GM23338 (cell line): Measurements from ENCODE around the gene RNF4. TPM values are rescaled to one million over a fixed set of nuclear protein-coding genes. Genes with fewer than 3 reads are reported as not detected.
"Not testable (repeated sequence)": the region's sequence is repeated elsewhere in the genome, so short reads cannot be mapped to it uniquely, and the experiment has no call there.

ENCODE experiments used
- ATAC-seq: fragments of 200-7000 bp; cut with Tn5 transposase; 3 replicates; pipeline ENCODE4 v1.9.1; 2020
- DNase-seq: peaks from one replicate; pipeline ENCODE4 v3.0.0-alpha.2; 2015; ENCODE audit warnings: low spot score
- H2AFZ ChIP-seq: fragments of 200-600 bp; sonication (generic); 2 replicates; pipeline ENCODE4 v1.8.0; 2016; ENCODE audit warnings: antibody characterized with exemption, mild to moderate bottlenecking, moderate library complexity
- H3F3A ChIP-seq: fragments of 200-600 bp; sonication (generic); replicated peaks from 2 replicates; pipeline ENCODE4 v1.8.0; 2017; ENCODE audit warnings: antibody characterized with exemption, mixed run types, low read depth
- H3K27ac ChIP-seq: fragments of 200-600 bp; sonication (generic); 2 replicates; pipeline ENCODE4 v1.6.1; 2016; ENCODE audit warnings: low read depth
- H3K27me3 ChIP-seq: fragments of 200-600 bp; sonication (generic); 2 replicates; pipeline ENCODE4 v1.8.0; 2016; ENCODE audit warnings: mild to moderate bottlenecking, mixed run types, moderate library complexity; ENCODE audit not compliant: insufficient read depth
- H3K36me3 ChIP-seq: fragments of 200-600 bp; sonication (generic); 2 replicates; pipeline ENCODE4 v1.8.0; 2016; ENCODE audit warnings: mild to moderate bottlenecking; ENCODE audit not compliant: insufficient read depth
- H3K4me1 ChIP-seq: fragments of 200-600 bp; sonication (generic); 2 replicates; pipeline ENCODE4 v1.8.0; 2016; ENCODE audit warnings: mild to moderate bottlenecking, moderate library complexity; ENCODE audit not compliant: insufficient read depth
- H3K4me2 ChIP-seq: fragments of 200-600 bp; sonication (generic); 2 replicates; pipeline ENCODE4 v1.7.1; 2017; ENCODE audit warnings: mixed run types
- H3K4me3 ChIP-seq: fragments of 200-600 bp; sonication (generic); 2 replicates; pipeline ENCODE4 v1.6.1; 2016; ENCODE audit warnings: mixed run types
- H3K79me2 ChIP-seq: fragments of 200-600 bp; sonication (generic); replicated peaks from 2 replicates; pipeline ENCODE4 v1.8.0; 2017; ENCODE audit warnings: mild to moderate bottlenecking; ENCODE audit not compliant: insufficient read depth
- H3K9me2 ChIP-seq: fragments of 200-600 bp; sonication (generic); 2 replicates; pipeline ENCODE4 v1.8.0; 2017; ENCODE audit not compliant: insufficient read depth
- H4K20me1 ChIP-seq: fragments of 200-600 bp; sonication (generic); replicated peaks from 2 replicates; pipeline ENCODE4 v1.8.0; 2017; ENCODE audit warnings: mild to moderate bottlenecking; ENCODE audit not compliant: insufficient read depth
- H3K27ac Mint-ChIP-seq: 2 replicates; pipeline ENCODE4 v1.8.0; 2020; ENCODE audit warnings: inconsistent platforms, mild to moderate bottlenecking, moderate library complexity, mixed read lengths
- H3K27me3 Mint-ChIP-seq: 3 replicates; pipeline ENCODE4 v1.8.0; 2022; ENCODE audit warnings: low read depth, mild to moderate bottlenecking, moderate library complexity, mixed read lengths, inconsistent platforms; ENCODE audit not compliant: insufficient read depth, poor library complexity
- H3K36me3 Mint-ChIP-seq: 3 replicates; pipeline ENCODE4 v1.8.0; 2021; ENCODE audit warnings: low read depth, mild to moderate bottlenecking, inconsistent platforms, moderate library complexity, mixed read lengths
- H3K4me1 Mint-ChIP-seq: 3 replicates; pipeline ENCODE4 v1.8.0; 2020; ENCODE audit warnings: mild to moderate bottlenecking, inconsistent platforms, mixed read lengths
- H3K4me3 Mint-ChIP-seq: 3 replicates; pipeline ENCODE4 v1.8.0; 2021; ENCODE audit warnings: moderate library complexity, mild to moderate bottlenecking, inconsistent platforms, mixed read lengths
- H3K9me3 Mint-ChIP-seq: 3 replicates; pipeline ENCODE4 v1.8.0; 2020; ENCODE audit warnings: moderate library complexity, mild to moderate bottlenecking, inconsistent platforms, mixed read lengths
- CREB1 ChIP-seq: fragments of 250-450 bp; sonication (Bioruptor Pico); IDR thresholded peaks from 2 replicates; pipeline ENCODE4 v1.5.0; 2020; ENCODE audit warnings: low read depth, mild to moderate bottlenecking, moderate library complexity
- EZH2 ChIP-seq: fragments of 200-600 bp; sonication (generic); IDR thresholded peaks from one replicate; pipeline ENCODE4 v1.8.0; 2017; ENCODE audit warnings: antibody characterized with exemption, mild to moderate bottlenecking, low read depth; ENCODE audit not compliant: unreplicated experiment
- NANOG ChIP-seq: IDR thresholded peaks from 2 replicates; pipeline ENCODE4 v1.6.1; 2016; ENCODE audit warnings: antibody characterized with exemption, borderline replicate concordance
- ZNF114 ChIP-seq: fragments of 250-450 bp; sonication (Bioruptor Pico); IDR thresholded peaks from 2 replicates; pipeline ENCODE4 v1.5.0; 2020; ENCODE audit warnings: mild to moderate bottlenecking, moderate library complexity
- polyA plus RNA-seq: library from polyadenylated mRNA; unstranded; fragments of >200 nt; fragmentation: Nextera tagmentation; extraction: Ambion mirVana; gene quantifications from 2 replicates; pipeline ENCODE4 v1.2.1, GENCODE V29; 2016
- total RNA-seq: library from RNA; depleted of rRNA; stranded (reverse); fragments of >200 nt; shearing (Covaris generic); gene quantifications from 2 replicates; pipeline ENCODE4 v1.2.3, GENCODE V29; 2014
- TF ChIP-seq, protein P1 (sequence below): fragments of 250-450 bp; sonication (Bioruptor Pico); IDR thresholded peaks from 2 replicates; pipeline ENCODE4 v1.5.0; 2020; ENCODE audit warnings: mild to moderate bottlenecking, moderate library complexity
- TF ChIP-seq, protein P2 (sequence below): IDR thresholded peaks from one replicate; pipeline ENCODE4 v1.6.1; 2018; ENCODE audit warnings: antibody characterized with exemption; ENCODE audit not compliant: unreplicated experiment

Gene RNF4
- total and polyA plus RNA-seq, 2 experiments from 2014 or later = 47.7 to 77.2 TPM

DNA sequence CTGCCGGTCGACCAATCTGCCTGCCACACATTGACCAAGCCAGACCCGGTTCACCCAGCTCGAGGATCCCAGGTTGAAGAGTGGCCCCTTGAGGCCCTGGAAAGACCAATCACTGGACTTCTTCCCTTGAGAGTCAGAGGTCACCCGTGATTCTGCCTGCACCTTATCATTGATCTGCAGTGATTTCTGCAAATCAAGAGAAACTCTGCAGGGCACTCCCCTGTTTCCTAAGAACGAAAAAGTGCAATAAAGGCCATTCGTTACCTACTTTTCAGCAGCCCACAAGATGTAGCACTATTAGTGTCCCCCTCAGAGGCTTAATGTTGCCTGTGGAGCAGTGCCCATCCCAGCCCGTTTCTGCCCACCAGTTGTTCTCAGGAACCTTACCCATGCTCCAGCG lies 45.3 kb downstream of the RNF4 start:
- peaks cover 22% of the 10 kb centered on the region for H3K36me3 ChIP-seq
- H3K9me3 Mint-ChIP-seq, H3K4me3 ChIP-seq: not testable (repeated sequence)

DNA sequence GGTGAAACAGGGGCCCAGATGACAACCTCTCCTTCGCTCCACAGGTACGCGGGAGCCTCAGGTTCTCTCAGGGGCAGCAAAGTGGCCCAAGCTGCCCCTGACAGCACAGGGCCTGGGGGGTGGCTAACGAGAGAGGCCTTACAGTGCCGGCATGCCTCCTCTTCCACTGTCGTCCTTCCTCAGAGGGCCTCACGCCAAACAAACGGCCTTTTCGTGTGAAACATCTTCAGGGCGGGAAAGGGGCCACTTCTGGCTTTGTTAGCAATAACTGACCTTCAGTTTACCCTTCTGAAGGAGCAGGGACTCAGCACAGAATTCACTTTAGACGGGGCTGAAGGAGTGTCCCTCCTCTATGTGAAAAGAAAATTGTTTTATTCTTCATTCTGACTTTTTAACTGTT lies 46.0 kb downstream of the RNF4 start:
- not testable (repeated sequence) for H3K27ac Mint-ChIP-seq, ATAC-seq, H3K27me3 ChIP-seq, H3K4me1 ChIP-seq, H4K20me1 ChIP-seq, H3K27me3 Mint-ChIP-seq, H2AFZ ChIP-seq, H3F3A ChIP-seq, H3K27ac ChIP-seq, H3K9me3 Mint-ChIP-seq, H3K4me3 Mint-ChIP-seq, H3K9me2 ChIP-seq, DNase-seq, H3K4me2 ChIP-seq, H3K4me3 ChIP-seq, H3K4me1 Mint-ChIP-seq, H3K79me2 ChIP-seq
- H3K36me3 Mint-ChIP-seq = peaks cover 58% of the 10 kb centered on the region
- H3K36me3 ChIP-seq = peaks cover 20% of the 10 kb centered on the region

More for the DNA sequence above, 45.3 kb downstream of the RNF4 start:
- ATAC-seq, H3F3A ChIP-seq, H3K27me3 Mint-ChIP-seq, H3K4me1 ChIP-seq, H3K4me2 ChIP-seq, H3K27ac ChIP-seq, H3K4me3 Mint-ChIP-seq, H3K79me2 ChIP-seq, DNase-seq, H3K9me2 ChIP-seq, H4K20me1 ChIP-seq, H3K27me3 ChIP-seq, H3K4me1 Mint-ChIP-seq, H2AFZ ChIP-seq, H3K27ac Mint-ChIP-seq: not testable (repeated sequence)
- H3K36me3 Mint-ChIP-seq = peaks cover 66% of the 10 kb centered on the region

DNA sequence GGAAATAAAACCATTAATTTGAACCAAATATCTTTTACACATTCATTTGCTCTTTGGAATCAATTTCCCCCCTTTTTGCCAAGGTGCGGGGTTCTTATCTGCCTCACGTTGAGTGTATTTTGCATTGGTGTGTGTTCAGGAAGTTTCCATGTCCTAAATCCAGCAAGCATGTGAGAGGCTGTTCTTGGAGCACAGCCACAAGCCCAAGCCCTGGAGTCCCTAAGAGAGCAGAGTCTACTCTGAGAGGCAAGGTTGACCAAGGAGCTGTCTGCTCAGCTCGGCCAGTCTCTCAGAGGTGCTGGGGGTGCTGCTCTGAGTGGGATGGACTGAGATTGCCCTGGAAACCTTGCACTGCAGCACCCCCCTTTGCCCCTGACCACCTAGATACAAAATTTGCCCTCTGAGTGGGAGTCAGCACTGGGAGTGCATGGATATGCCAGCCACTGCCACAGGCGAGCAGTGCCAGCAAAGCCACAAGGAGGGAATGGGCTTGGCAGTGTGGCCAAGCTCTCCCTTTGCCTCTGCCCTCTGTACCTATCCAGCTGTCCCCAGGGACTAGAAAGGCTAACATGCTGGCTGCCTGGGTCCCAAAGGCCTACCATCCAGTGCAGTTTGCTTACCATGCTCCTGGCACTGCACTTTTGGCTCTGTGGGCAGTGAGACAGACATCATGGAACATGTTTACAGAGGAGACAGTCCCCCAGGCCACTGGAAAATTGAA lies 47.1 kb downstream of the RNF4 start:
- no peak overlapping the region for H3K4me3 ChIP-seq
- H3K36me3 ChIP-seq = peaks cover 11% of the 10 kb centered on the region; the same call in 1 of the 2 replicates
- H3K79me2 ChIP-seq = no peaks in the 10 kb centered on the region
- H3K4me3 Mint-ChIP-seq = no peak overlapping the region
- no peak overlapping the region for H3K27ac Mint-ChIP-seq
- H3K9me2 ChIP-seq = no peaks in the 10 kb centered on the region
- no peaks in the 10 kb centered on the region for H3K27me3 ChIP-seq
- no peak overlapping the region for H3K4me2 ChIP-seq
- H2AFZ ChIP-seq = no peak overlapping the region
- peaks cover 7% of the 10 kb centered on the region for H3K27me3 Mint-ChIP-seq
- H3K4me1 ChIP-seq = no peaks in the 10 kb centered on the region
- ATAC-seq (no peak), DNase-seq (no peak)
- H3K9me3 Mint-ChIP-seq = no peaks in the 10 kb centered on the region
- H4K20me1 ChIP-seq = peaks cover 2% of the 10 kb centered on the region
- no peaks in the 10 kb centered on the region for H3K4me1 Mint-ChIP-seq
- peaks cover 48% of the 10 kb centered on the region for H3K36me3 Mint-ChIP-seq
- 0 out of 2 replicates have a peak, but pooled peaks cover 7% of the 10 kb centered on the region for H3F3A ChIP-seq
- no peak overlapping the region for H3K27ac ChIP-seq
- TF ChIP-seq EZH2 (no peak), ZNF114 (CRISPR knock-in tag) (no peak), NANOG (no peak), CREB1 (CRISPR knock-in tag) (no peak)
- TF ChIP-seq, protein P1, sequence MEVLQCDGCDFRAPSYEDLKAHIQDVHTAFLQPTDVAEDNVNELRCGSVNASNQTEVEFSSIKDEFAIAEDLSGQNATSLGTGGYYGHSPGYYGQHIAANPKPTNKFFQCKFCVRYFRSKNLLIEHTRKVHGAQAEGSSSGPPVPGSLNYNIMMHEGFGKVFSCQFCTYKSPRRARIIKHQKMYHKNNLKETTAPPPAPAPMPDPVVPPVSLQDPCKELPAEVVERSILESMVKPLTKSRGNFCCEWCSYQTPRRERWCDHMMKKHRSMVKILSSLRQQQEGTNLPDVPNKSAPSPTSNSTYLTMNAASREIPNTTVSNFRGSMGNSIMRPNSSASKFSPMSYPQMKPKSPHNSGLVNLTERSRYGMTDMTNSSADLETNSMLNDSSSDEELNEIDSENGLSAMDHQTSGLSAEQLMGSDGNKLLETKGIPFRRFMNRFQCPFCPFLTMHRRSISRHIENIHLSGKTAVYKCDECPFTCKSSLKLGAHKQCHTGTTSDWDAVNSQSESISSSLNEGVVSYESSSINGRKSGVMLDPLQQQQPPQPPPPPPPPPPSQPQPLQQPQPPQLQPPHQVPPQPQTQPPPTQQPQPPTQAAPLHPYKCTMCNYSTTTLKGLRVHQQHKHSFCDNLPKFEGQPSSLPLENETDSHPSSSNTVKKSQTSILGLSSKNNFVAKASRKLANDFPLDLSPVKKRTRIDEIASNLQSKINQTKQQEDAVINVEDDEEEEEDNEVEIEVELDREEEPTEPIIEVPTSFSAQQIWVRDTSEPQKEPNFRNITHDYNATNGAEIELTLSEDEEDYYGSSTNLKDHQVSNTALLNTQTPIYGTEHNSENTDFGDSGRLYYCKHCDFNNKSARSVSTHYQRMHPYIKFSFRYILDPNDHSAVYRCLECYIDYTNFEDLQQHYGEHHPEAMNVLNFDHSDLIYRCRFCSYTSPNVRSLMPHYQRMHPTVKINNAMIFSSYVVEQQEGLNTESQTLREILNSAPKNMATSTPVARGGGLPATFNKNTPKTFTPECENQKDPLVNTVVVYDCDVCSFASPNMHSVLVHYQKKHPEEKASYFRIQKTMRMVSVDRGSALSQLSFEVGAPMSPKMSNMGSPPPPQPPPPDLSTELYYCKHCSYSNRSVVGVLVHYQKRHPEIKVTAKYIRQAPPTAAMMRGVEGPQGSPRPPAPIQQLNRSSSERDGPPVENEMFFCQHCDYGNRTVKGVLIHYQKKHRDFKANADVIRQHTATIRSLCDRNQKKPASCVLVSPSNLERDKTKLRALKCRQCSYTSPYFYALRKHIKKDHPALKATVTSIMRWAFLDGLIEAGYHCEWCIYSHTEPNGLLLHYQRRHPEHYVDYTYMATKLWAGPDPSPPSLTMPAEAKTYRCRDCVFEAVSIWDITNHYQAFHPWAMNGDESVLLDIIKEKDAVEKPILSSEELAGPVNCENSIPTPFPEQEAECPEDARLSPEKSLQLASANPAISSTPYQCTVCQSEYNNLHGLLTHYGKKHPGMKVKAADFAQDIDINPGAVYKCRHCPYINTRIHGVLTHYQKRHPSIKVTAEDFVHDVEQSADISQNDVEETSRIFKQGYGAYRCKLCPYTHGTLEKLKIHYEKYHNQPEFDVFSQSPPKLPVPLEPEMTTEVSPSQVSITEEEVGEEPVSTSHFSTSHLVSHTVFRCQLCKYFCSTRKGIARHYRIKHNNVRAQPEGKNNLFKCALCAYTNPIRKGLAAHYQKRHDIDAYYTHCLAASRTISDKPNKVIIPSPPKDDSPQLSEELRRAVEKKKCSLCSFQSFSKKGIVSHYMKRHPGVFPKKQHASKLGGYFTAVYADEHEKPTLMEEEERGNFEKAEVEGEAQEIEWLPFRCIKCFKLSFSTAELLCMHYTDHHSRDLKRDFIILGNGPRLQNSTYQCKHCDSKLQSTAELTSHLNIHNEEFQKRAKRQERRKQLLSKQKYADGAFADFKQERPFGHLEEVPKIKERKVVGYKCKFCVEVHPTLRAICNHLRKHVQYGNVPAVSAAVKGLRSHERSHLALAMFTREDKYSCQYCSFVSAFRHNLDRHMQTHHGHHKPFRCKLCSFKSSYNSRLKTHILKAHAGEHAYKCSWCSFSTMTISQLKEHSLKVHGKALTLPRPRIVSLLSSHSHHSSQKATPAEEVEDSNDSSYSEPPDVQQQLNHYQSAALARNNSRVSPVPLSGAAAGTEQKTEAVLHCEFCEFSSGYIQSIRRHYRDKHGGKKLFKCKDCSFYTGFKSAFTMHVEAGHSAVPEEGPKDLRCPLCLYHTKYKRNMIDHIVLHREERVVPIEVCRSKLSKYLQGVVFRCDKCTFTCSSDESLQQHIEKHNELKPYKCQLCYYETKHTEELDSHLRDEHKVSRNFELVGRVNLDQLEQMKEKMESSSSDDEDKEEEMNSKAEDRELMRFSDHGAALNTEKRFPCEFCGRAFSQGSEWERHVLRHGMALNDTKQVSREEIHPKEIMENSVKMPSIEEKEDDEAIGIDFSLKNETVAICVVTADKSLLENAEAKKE (CRISPR knock-in tag) = no peak
- TF ChIP-seq, protein P2, sequence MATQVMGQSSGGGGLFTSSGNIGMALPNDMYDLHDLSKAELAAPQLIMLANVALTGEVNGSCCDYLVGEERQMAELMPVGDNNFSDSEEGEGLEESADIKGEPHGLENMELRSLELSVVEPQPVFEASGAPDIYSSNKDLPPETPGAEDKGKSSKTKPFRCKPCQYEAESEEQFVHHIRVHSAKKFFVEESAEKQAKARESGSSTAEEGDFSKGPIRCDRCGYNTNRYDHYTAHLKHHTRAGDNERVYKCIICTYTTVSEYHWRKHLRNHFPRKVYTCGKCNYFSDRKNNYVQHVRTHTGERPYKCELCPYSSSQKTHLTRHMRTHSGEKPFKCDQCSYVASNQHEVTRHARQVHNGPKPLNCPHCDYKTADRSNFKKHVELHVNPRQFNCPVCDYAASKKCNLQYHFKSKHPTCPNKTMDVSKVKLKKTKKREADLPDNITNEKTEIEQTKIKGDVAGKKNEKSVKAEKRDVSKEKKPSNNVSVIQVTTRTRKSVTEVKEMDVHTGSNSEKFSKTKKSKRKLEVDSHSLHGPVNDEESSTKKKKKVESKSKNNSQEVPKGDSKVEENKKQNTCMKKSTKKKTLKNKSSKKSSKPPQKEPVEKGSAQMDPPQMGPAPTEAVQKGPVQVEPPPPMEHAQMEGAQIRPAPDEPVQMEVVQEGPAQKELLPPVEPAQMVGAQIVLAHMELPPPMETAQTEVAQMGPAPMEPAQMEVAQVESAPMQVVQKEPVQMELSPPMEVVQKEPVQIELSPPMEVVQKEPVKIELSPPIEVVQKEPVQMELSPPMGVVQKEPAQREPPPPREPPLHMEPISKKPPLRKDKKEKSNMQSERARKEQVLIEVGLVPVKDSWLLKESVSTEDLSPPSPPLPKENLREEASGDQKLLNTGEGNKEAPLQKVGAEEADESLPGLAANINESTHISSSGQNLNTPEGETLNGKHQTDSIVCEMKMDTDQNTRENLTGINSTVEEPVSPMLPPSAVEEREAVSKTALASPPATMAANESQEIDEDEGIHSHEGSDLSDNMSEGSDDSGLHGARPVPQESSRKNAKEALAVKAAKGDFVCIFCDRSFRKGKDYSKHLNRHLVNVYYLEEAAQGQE = no peak
